DMS53 treated with DMSO at 0.1 percent for 48 hours (cell line): ENCODE results near the gene CSH2.

Experiments
- DNase-seq: peaks from one replicate; lab custom pipeline; 2025; ENCODE audit not compliant: unreplicated experiment; lab: John Stamatoyannopoulos, UW

The CSH2 gene

DNA sequence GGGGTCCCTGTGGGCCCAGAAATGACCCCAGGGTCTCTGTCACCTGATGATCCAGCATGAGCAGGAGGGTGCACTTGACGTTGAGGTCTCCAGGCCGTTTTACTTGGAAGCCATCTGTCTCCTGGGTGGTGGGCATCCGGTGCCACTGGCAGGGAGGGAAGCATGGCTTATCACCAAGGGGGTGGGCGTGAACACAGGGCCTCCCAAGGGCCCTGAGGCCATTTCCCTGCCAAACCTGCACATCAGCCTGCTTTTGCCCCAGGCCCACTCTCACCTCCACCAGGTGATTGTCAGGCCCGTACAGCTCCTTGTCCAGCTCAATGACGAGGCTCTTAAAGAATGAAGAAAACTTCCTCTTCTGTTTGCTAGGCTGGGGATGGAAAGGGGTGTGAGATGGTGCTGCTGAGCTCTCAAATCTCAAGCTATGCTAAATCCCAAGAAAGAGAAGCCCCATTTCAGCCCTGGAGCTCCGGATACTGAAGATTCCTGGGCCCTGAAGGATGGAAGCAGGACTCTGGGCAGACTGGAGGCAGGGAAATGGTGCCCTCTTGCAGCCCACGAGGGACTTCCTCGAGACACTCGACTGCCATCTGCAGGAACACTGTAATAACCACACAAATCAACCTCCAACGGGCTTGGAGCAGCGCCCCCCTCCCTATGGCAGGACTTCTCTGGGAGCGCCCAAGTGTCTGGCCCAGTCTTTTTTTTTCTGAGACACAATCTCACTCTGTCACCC is 38.9 kb downstream of the CSH2 start:
- peak; percentile 34 for DNase-seq

DNA sequence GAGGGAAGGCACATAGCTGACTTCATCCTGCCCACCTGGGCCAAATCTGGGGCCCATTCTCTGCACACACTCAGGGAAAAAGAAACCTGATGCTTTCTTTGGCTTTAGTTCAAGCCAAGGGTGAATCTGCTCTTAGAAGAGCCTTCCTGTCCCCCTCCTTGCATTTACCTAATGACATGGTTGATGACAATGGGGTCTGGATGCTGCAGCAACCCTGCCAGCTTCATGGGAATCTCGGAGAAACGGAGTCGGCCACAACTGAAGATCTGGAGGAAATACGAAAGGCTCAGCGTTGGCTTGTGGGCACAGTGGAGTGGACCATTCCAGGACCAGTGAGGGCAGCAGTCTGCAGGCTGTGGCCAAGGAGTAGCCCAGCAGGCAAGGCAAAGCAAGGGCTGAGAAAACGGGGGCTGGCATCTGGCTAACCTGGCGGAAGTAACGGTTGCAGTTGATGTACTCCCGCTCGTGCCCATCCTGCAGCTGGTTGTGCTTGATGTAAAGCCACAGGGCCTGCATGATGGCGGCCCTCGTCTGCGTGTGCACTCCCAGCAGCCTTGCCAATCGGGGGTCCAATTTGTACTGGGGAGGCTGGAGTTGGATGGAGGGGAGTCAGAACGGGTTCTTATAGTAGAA is 39.6 kb downstream of the CSH2 start:
- no peak for DNase-seq

- no peak for DNase-seq
Measured at GRCh38 chr17:63833026-63833740, 40.3 kb downstream of the CSH2 start.

GRCh38 chr17:63832455-63832854 is 41.0 kb downstream of the CSH2 start:
- no peak for DNase-seq

DNA sequence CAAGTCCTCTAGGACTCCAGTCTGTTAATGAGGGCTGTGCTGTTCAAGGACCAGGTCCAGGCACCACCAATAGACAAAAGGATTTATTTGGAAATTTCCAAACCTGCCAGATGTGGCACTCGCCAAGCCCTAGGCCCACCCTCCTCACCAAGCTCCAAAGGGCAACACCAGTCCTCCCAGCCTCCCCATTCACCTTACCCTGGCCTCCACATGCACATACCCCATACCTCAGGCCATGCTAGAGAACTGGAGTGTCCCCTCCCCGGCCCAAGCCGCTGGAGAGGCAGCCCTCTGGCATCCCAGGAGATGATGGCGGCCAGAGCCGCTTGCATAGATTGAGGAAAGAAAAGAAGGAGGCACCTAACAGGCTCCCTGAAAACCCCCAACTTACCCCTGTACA is 41.5 kb downstream of the CSH2 start:
- no peak for DNase-seq

- no peak for DNase-seq
Measured at GRCh38 chr17:63831505-63831904, 42.0 kb downstream of the CSH2 start.

DNA sequence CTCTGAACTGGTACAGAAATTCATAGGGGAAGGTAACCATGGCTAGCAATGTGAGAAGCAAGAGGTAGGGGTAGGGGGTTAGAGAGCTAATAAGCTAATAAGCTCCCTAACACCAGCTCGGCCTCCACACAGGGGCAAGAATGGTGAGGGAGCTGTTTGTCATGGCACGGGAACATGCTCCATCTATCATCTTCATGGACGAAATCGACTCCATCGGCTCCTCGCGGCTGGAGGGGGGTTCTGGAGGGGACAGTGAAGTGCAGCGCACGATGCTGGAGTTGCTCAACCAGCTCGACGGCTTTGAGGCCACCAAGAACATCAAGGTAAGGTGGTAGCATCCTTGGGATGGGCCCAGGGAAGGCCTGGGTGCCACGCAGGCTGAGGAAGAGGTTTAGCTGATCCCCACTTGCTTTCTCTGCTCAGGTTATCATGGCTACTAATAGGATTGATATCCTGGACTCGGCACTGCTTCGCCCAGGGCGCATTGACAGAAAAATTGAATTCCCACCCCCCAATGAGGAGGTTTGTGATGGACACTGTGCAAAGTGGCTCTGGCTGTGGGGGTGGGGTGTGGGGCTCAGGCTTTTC is 42.5 kb downstream of the CSH2 start:
- no peak for DNase-seq

DNA sequence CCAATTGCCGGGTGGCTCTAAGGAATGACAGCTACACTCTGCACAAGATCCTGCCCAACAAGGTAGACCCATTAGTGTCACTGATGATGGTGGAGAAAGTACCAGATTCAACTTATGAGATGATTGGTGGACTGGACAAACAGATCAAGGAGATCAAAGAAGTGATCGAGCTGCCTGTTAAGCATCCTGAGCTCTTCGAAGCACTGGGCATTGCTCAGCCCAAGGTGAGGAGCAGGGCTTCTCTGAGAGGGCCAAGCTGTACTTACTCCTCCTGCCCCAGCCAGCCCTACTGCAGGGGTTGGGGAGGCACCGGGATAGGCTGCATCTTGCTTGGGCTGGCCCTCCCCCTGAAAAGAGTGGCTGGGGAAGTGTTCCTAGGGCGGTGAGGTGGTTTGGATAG is 43.2 kb downstream of the CSH2 start:
- DNase-seq: no peak

GRCh38 chr17:63828936-63829335 is 44.5 kb downstream of the CSH2 start:
- no peak for DNase-seq

DNA sequence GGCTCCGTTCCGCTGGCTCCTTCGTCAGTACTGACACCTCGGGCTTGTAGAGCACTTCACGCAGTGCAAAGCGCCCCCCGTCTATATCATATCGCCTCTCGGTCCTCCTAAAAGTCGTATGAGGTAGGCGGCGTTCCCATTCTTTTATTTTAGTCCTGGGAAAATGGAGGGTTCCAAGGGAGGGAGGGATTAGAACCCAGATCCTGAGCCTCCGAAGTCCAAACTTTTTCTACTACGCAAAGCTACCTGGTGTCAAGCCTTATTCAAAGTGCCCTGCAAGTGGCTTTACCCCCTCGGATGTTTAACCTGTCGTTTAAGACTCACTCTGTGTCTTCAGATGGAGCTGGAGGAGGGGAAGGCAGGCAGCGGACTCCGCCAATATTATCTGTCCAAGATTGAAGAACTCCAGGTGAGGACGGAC is 45.7 kb downstream of the CSH2 start:
- no peak for DNase-seq

- peak; percentile 81 for DNase-seq
Measured at GRCh38 chr17:63827002-63827800, 46.3 kb downstream of the CSH2 start, which contains the start of the genes FTSJ3 and PSMC5. FTSJ3 (minus strand) TSS chr17:63827663; CDS start chr17:63826902, 761 bp downstream. PSMC5 (plus strand) TSS chr17:63827431; CDS start chr17:63827491, 60 bp downstream.

DNA sequence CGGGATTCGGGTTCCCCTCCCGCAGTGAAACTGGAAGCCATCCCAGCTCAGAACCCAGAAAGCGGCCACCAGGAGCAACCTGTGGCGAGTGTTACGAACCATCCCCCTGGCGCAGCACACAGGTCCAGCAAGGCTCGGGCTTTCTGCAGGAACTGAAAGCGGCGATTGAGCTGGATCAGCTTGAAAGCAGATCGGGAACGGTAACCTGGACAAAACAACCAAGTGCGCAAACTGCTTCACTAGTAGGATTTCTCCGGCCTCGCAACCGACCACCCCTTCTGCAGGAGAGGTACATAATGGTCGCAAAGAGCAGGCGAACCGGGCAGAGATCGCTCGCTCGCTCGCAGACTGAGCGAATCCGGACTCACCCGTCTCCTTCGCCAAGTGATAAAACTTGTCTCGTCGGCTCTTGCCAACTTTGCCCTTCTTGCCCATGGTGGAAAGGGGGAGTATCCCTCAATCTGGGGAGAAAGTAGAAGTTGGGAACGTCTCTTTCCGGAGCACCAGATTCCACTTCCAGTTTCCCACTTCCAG is 46.9 kb downstream of the CSH2 start:
- no peak for DNase-seq

DNA sequence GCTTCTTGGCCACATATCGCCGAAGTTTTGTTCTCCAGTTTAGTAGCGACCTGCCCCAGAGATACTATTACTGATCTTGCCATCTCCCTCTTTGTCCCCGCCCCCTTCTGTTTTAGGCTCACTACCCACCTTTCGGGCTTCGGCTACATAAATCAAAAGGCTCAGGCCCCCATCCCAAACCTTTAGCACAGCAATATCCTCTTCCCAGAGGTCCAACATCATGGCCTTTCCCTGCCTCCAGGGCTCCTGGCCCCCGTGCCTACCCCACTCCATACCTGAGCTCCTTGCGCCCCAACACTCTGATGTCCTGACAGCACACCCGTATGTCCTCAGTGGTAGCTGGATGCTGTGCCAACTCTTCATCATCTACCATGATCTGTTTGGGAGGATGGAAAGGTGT is 49.1 kb downstream of the CSH2 start:
- no peak for DNase-seq

GRCh38 chr17:63823659-63824331 is 49.7 kb downstream of the CSH2 start:
- DNase-seq: no peak

DNA sequence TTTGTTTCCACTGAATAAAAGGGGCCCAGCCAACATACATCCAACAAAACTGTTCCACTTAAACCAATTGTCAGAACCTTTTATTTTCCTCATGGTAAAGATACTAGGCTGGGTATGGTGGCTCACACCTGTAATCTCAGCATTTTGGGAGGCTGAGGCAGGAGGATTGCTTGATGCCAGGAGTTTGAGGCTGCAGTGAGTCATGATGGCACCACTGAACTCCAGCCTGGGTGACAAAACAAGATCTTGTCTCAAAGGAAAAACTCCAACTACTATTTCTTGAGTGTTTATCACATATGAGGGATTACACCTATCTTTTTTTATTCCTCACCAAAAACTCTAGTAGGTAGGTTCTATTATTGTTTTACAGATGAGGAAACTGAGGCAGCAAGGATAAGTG is 50.9 kb downstream of the CSH2 start:
- DNase-seq: no peak
